Keratinocyte (primary cell): ENCODE results near the gene APCDD1L.

Experiments used
- CTCF ChIP-seq, 3 experiments: IDR thresholded peaks in 1 of 3; conservative IDR thresholded peaks in 1 of 3; optimal IDR thresholded peaks in 1 of 3; 2 replicates in 2 of 3; 3 replicates in 1 of 3; pipeline versions ENCODE3 to v1.5.1; 2011; ENCODE audit warnings: low read length in 3 of 3, mild to moderate bottlenecking in 3 of 3, moderate library complexity in 2 of 3, control low read depth in 1 of 3, inconsistent platforms in 1 of 3; ENCODE audit not compliant: insufficient read depth in 2 of 3; ENCODE audit errors: extremely low read depth in 1 of 3
- EZH2 ChIP-seq: IDR thresholded peaks from one replicate; pipeline ENCODE4 v1.6.1; 2012; ENCODE audit warnings: inconsistent platforms, mild to moderate bottlenecking, low read length, moderate library complexity

DNA sequence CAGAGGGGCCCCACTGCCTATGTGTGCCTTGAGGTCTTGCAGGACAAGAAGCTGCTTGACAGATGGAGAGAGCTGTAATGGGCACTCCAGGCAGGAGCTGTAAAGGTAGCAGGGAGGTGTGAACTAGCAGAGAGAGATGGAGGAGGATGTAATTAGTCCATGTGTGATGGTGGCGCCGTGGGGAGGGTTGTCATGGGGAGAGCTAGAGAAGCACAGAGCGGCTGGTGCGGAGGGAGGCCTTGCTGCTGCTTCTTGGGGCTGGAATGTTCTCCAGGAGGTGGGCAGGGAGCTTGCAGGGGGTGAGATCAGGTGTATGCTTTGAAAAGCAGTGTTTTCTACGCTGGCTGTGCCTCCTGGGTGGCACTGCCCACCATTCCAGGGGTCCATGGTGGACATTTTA lies 32.1 kb downstream of the APCDD1L start:
- no peak for TF ChIP-seq CTCF (optimal IDR thresholded peaks at IDR 0.05 in 1 of 3, IDR thresholded peaks at IDR 0.05 in 1 of 3, conservative IDR thresholded peaks at IDR 0.05 in 1 of 3; ENCODE audit: extremely low read depth in 1 of 3, insufficient read depth in 2 of 3, low read length in 3 of 3)
- no peak for TF ChIP-seq EZH2
